Activated CD8-positive, alpha-beta memory T cell treated with anti-CD3 and anti-CD28 coated beads, Interleukin-2, amount 50 U/mL, for 1 hour (primary cell): Measurements from ENCODE around the gene FBXW9.
"Not testable (repeated sequence)": the region's sequence is repeated elsewhere in the genome, so short reads cannot be mapped to it uniquely, and the experiment has no call there.

Experiments used
- DNase-seq: peaks from one replicate; pipeline ENCODE4 v3.0.0-alpha.2; 2020; ENCODE audit errors: extremely low read depth

The FBXW9 gene

GRCh38 chr19:12696366-12697335 is at the start of gene FBXW9:
TSS of gene FBXW9 (minus strand) at chr19:12696631. CDS start at chr19:12696581, 50 bp downstream.
- DNase-seq: peak; percentile 86

- no peak for DNase-seq
Observed at GRCh38 chr19:12745166-12745897, 48.9 kb upstream of the FBXW9 start.

- no peak for DNase-seq
Observed at GRCh38 chr19:12737835-12738351, 41.5 kb upstream of the FBXW9 start.

GRCh38 chr19:12736995-12737834 is 40.8 kb upstream of the FBXW9 start, which contains the start of gene GET3:
TSS of gene GET3 (plus strand) at chr19:12737497. CDS start at chr19:12737506, 9 bp downstream.
- DNase-seq: no peak

- no peak for DNase-seq
Observed at GRCh38 chr19:12733369-12734214, 37.2 kb upstream of the FBXW9 start.

- DNase-seq: no peak
Observed at GRCh38 chr19:12731337-12731736, 34.9 kb upstream of the FBXW9 start.

GRCh38 chr19:12730064-12730463 is 33.6 kb upstream of the FBXW9 start:
- no peak for DNase-seq

GRCh38 chr19:12727745-12728433 is 31.5 kb upstream of the FBXW9 start:
- DNase-seq: no peak

GRCh38 chr19:12726988-12727316 is 30.5 kb upstream of the FBXW9 start:
- DNase-seq: no peak

- DNase-seq: not testable (repeated sequence)
Observed at GRCh38 chr19:12725612-12726011, 29.2 kb upstream of the FBXW9 start.

GRCh38 chr19:12723641-12724426 is 27.4 kb upstream of the FBXW9 start, which contains the start of gene TNPO2:
TSS of gene TNPO2 (minus strand) at chr19:12723932. CDS start at chr19:12720977, 2,955 bp downstream.
- no peak for DNase-seq

GRCh38 chr19:12723381-12723640 is 26.9 kb upstream of the FBXW9 start:
- DNase-seq: no peak

GRCh38 chr19:12722566-12723380 is 26.3 kb upstream of the FBXW9 start:
- DNase-seq: peak; percentile 89

- DNase-seq: no peak
Observed at GRCh38 chr19:12721656-12722565, 25.5 kb upstream of the FBXW9 start.

- no peak for DNase-seq
Observed at GRCh38 chr19:12720851-12721655, 24.6 kb upstream of the FBXW9 start.

GRCh38 chr19:12720296-12720695 is 23.9 kb upstream of the FBXW9 start:
- no peak for DNase-seq

- no peak for DNase-seq
Observed at GRCh38 chr19:12715929-12716328, 19.5 kb upstream of the FBXW9 start.
